Fibroblast of lung (primary cell): ENCODE measurements around the gene BCAN.

ENCODE experiments used
- CTCF ChIP-seq, 2 donors: IDR thresholded peaks in 1 of 2; conservative IDR thresholded peaks in 1 of 2; 1 replicate in 1 of 2; 2 replicates in 1 of 2; pipeline ENCODE4 v1.5.1; 2011 to 2012; ENCODE audit warnings: low read length in 2 of 2, control low read depth in 1 of 2, inconsistent platforms in 1 of 2, low read depth in 1 of 2, mild to moderate bottlenecking in 1 of 2
- EZH2 ChIP-seq: IDR thresholded peaks from 2 replicates; pipeline ENCODE4 v1.5.1; 2012; ENCODE audit warnings: low read length, control low read depth, mild to moderate bottlenecking; ENCODE audit errors: missing control alignments

GRCh38 chr1:156692441-156692924 is 50.6 kb downstream of the BCAN start:
- TF ChIP-seq CTCF (conservative IDR thresholded peaks at IDR 0.05 in 1 of 2, IDR thresholded peaks at IDR 0.05 in 1 of 2; ENCODE audit: low read depth in 1 of 2, low read length in 2 of 2) (no peak), EZH2 (no peak)
